HUDEP-2 (cell line): ENCODE results near the gene KBTBD13.
"Not testable (repeated sequence)": the region's sequence is repeated elsewhere in the genome, so short reads cannot be mapped to it uniquely, and the experiment has no call there.

Experiments used
- DNase-seq, 76 experiments: peaks; one replicate each; lab custom pipeline; 2025; ENCODE audit not compliant: unreplicated experiment in 76 of 76; lab: John Stamatoyannopoulos, UW

KBTBD13 gene

DNA sequence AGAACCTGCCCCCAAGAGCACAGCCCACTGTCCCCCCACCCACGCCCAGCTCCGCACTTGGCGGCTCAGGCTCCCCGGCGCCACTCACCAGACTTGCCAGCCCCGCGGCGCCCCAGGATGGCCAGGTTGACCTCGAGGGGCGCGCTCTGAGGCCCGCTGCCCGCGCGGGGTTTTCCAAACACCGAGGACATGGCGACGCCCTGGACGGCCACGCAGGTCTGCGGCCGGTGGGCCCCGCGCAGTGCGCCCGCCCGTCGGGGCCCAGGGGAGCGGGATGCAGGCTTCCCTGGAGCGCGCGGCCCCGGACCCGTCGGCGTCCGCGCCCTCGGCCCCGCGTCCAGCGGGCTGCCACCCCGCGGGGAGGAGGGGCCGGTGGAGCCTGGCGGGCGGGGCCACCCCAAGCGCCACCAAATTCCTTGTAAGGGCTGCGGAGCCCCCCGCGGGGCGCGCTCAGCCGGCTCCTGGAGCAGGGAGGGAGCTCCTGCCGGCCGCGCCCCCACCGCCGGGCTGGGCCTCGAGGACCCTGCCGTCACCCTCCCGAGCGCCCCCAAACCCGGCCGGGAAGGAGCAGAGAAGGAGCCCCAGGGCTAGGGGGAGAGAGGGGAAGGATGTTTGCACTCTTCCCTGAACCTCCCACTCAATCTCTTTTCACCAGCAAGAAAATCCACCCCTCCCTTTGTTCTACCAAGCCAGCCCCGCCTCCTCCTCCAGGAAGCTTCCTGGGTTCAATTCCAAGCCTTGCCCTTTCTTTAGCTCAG, 8.7 kb upstream of the KBTBD13 start, which contains the start of gene RASL12:
Gene RASL12, minus strand, starts transcription at position 347 of the 758 bp plus-strand sequence. Its CDS starts 156 bp downstream, at position 191.
- DNase-seq = no peak

DNA sequence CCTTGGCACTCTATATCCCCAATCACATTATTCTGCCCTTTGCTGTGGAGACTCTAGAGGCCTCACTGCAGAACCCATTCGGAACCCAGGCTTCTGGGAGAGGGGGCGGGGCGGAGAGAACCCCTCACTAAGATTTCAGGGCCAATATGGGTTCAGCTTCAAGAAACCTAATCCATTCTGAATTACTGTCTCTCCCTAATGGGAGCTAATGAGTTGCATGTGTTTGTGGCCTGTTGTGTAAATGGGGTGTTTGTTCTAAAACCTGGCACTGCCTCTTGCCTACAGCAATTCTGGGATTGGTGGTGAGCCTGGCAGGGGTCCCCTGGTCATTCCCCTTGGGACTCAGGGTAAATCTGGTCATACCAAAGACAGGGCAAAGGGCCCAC, 8.2 kb upstream of the KBTBD13 start:
- DNase-seq = no peak

DNA sequence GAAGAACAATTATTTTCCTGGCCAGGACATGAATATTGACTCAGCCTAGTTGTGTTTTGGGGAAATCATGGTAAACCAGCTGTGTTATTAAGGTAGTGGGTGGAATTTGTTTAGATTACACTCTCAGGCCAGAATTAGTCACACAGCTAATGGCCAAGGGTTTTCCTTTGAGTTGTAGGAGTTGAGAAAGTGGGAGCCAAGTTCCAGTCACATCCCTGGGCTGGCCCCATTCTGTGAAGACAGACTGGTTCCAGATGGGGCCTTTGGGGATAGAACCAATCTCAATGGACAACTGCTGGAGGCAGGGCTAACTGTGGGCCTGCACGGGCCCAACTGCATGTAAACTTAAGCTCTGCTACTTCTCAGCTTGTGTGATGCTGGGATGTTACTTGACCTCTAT, 7.4 kb upstream of the KBTBD13 start:
- DNase-seq = no peak

DNA sequence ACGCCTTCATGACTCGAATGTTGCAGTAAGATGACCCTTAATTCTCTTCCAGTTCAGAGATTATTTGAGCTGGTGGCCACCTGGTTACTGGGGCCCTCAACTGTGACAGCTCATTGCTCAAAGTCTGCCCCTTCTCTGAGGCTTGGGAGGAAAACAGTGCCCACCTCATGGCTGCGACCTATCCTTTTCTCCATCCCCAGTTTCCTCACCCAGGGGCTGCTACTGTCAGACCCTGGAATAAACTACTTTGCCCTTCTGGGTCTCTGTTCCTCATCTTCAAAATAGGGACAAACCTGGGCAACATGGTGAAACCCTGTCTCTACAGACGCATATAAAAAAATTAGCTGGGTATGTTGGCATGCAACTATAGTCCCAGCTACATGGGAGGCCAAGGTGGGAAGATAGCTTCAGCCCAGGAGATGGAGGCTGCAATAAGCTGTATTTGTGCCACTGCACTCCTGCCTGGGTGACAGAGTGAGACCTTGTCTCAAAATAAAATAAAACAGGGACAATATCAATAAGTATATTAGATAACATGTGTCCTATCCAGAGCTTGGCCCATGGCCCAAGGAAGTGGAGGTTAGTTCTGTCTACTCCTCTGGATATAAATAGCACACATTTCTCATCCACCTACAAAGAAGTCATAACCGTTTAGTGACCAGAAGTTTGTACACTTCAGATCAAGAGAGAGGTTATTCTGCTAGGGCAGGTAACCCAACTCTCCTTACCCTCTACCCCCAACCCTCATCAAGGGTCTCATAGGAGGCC, 6.6 kb upstream of the KBTBD13 start:
- DNase-seq = no peak

DNA sequence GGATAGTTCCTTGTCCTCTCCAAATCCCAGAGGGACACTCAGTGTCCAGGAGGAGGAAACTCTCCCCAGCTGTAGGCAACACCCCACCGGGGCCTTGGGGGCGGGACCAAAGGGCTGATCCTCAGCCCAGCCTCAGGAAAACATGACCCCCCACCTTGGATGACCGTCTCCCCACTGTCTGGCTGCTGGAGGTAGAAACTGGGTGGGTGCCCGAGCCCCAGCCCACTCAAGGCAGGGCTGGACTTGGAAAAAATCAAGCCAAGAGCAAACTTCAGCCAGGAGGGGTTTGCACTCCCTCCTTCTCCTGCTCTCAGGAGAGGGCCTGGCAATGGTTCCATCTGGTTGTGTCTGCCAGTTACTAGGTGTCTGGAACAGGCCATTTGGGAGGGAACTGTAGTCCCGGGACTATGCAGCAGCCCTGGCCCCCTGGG, 5.2 kb upstream of the KBTBD13 start:
- DNase-seq = no peak

DNA sequence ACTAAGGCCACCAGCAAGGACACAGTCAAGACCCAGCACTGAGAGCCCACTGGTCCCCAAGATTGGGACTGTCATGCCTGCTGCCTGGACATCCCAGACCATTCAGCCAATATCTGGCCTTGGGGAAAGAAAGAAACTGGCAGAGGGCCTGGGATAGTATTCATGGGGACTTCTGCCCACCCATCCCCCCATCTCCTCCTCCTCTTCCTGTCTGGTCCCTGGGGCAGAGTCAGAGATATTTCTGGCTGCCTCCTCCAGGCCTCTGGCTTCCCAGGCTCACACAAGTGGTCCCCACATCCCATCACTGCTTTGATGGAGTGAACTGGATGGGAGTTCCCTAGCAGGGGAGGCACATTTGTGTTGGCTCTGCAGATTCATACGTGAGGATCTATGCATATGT, 4.5 kb upstream of the KBTBD13 start:
- no peak for DNase-seq

DNA sequence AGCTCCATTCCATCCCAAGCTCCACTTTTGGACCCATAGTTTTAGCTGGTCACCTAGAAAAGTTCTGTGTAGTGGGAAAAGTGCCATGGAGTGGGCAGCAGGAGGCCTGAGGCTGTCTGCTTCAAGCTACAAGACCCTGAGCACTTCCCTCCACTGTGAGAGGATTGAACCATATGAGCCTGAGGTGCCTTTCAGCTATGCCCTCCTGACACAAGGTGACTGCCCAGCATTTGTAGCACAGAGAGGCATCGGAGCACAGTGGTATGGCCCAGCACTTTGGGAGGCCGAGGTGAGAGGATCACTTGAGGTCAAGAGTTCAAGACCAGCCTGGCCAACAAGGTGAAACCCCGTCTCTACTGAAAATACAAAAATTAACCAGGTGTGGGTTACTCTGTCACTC, 3.9 kb upstream of the KBTBD13 start:
- DNase-seq = no peak

DNA sequence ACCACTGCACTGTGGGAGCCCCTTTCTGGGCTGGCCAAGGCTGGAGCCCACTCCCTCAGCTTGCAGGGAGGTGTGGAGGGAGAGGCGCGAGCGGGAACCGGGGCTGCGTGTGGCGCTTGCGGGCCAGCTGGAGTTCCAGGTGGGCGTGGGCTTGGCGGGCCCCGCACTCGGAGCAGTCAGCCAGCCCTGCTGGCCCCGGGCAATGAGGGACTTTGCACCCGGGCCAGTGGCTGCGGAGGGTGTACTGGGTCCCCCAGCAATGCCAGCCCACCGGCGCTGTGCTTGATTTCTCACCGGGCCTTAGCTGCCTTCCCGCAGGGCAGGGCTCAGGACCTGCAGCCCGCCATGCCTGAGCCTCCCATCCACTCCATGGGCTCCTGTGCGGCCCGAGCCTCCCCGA, 1.6 kb upstream of the KBTBD13 start:
- DNase-seq = not testable (repeated sequence)

DNA sequence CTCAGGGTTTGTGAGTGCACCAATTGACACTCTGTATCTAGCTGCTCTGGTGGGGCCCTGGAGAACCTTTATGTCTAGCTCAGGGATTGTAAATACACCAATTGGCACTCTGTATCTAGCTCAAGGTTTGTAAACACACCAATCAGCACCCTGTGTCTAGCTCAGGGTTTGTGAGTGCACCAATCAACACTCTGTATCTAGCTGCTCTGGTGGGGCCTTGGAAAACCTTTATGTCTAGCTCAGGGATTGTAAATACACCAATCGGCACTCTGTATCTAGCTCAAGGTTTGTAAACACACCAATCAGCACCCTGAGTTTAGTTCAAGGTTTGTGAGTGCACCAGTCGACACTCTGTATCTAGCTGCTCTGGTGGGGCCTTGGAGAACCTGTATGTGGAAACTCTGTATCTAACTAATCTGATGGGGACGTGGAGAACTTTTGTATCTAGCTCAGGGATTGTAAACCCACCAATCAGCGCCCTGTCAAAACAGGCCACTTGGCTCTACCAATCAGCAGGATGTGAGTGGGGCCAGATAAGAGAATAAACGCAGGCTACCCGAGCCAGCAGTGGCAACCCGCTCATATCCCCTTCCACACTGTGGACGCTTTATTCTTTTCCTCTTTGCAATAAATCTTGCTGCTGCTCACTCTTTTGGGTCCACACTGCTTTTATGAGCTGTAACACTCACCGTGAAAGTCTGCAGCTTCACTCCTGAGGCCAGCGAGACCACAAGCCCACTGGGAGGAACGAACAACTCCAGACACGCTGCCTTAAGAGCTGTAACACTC, 745 bp upstream of the KBTBD13 start:
- not testable (repeated sequence) for DNase-seq

DNA sequence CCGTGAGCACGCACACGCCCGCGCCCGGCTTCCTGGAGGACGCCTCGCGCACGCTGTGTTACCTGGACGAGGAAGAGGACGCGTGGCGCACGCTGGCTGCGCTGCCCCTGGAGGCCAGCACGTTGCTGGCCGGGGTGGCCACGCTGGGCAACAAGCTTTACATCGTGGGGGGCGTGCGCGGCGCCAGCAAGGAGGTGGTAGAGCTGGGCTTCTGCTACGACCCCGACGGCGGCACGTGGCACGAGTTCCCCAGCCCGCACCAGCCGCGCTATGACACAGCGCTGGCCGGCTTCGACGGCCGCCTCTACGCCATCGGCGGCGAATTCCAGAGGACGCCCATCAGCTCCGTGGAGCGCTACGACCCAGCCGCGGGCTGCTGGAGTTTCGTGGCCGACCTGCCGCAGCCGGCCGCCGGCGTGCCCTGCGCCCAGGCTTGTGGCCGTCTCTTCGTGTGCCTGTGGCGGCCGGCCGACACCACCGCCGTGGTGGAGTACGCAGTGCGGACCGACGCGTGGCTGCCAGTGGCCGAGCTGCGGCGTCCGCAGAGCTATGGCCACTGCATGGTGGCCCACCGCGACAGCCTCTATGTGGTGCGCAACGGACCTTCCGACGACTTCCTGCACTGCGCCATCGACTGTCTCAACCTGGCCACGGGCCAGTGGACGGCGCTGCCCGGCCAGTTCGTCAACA, 890 bp downstream of the KBTBD13 start:
- no peak for DNase-seq

DNA sequence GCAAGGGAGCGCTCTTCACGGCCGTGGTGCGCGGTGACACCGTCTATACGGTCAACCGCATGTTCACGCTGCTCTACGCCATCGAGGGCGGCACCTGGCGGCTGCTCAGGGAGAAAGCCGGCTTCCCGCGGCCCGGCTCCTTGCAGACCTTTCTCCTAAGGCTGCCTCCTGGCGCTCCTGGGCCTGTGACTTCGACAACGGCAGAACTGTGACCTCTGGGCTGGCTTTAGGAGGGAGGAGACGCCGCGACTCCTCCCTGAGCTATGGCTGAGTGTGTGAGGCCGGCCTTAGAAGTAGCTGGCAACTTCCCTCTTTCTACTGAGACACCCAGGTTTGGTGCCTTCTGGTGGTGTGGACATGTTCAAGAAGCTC, 1.4 kb downstream of the KBTBD13 start:
- peak in 21 of 76 experiments; percentile 3 to 36 (median 13) for DNase-seq

DNA sequence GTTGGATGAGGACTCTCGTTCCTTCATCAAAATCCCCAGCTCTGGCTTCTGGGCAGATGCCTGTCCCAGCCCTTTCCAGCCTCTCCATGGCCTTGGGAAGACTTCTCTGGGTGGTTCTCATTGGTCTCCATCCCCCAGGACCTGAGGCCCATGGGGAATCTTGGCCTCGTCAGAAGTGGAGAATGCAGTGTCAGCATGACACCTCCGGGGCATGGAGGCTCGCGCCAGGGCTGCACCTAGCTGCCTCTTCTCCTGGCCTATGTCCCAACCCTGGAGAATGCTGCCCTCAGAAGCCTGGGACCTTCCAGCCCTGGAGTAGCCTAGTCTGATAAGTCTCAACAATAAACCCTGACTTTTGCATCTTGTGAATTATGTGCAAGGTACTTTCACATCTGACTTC, 3.0 kb downstream of the KBTBD13 start:
- no peak for DNase-seq

DNA sequence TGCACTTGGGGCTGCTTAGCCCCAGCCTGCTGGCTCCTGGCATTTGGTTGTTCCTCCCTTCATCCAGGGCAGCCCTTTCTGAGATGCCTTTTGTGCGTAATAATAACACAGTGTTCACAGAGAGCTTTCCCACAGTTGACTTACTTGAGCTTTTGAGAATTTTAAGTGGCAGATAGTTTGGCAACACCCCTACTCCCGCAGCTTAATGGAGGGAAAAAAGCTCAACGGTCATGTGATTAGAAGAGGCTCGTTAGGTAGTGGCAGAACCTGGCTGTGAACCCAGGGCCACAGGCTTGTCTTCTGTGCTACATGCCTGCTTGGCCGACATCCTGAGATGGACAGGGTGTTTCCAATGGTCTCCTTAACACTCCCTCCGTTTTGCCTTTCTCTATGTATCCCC, 4.7 kb downstream of the KBTBD13 start:
- DNase-seq = no peak

DNA sequence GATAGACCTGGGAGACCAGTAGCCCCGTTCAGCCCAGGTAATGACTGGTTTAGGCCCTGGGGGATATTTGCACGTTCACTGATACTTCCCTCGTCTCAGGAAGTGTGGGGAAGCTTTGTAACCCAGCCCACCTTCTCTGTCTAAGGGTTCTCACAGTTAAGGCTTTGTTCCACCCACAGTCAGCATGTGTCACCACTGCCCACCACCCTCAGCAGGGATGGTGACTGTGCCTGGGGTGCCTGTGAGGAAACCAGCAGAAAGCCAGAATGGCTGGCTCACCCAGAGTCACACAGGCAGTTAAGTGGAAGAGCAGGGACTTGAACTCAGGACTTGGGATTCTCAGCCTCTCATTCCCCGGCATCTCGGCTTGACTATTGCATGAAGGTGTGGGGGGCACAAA, 5.2 kb downstream of the KBTBD13 start:
- DNase-seq = no peak

DNA sequence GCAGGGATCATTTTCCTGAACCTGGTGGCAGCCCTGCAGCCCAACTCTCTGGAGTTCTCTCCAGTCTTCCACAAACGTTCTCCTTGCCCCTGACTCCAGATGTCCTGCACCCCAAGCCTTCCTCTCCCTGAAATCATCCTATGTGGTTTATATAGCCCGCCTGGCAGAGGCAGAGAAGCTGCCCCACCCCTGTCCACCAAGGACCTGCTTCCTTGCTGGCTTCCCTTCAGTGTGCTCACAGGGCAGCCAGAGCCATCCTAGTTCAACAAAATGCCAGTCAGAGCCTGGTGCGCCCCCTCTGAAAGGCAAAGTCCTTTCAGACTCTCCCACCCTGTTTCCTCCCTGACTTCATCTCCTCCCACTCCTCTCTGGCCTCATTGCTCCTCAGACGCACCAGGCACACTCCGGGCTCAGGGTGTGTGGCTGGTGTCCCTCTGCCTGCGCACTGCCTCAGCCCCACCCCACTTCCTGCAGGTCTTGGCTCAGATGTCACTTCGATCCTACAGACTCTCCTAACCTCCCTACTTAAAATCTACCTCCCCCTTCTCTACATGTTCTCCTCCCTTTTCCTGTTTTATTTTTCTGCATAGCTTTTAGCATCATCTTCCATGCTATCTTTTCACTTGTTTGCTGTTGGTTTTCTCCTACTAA, 5.9 kb downstream of the KBTBD13 start:
- no peak for DNase-seq

DNA sequence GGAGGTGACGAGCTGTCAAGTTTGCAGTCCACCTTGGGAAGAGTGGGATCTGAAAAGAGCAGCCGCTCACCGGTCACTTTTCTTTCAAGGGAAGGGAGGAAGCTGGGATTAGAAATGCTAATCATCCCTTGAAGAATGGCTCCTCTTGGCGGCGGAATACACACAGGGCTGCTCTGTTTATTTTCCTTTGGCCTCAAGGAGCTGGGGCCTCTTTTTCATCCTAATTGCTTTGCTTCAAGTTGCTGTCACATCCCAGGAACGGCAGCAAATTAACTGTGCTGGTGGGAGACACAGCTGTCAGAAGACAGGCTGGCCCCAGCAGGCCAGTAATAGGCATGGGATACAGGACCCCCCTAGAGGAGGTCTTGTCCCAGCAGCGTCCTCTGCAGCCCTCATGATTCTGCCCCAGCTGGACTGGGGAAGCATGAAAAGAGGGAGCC, 6.7 kb downstream of the KBTBD13 start:
- no peak for DNase-seq

DNA sequence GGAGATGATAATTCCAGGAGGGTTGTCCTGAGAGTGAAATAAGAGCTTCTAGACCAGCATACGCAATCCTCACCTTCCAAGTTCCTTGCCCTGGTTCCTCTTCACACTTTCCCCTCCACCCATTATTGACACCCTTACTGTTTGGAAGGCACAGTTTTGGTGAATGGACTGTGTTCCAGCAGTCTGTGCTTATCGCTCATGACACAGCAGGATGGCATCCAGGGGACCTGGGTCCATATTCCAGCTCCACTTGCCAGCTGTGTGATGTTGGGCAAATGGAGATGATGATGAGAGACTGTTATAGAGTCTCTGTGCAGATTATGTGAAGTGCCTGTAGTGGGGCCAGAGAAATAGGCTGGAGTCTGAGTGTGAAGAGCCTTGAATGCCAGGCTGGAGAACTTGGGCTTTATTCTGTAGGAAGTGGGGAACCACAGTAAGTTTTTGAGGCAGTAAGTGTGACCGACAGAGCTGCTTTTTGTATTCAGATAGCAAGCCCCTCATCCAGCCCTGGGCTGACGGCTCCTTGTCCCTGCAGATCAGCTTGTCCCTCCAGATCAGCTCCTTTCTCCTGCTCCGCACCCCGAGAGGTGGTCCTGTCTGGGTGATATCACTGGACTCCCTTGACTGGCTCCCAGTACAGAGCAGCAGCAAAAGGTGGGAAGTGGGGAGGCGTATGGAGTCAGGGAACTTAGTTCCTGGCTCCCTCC, 8.1 kb downstream of the KBTBD13 start:
- DNase-seq = no peak

DNA sequence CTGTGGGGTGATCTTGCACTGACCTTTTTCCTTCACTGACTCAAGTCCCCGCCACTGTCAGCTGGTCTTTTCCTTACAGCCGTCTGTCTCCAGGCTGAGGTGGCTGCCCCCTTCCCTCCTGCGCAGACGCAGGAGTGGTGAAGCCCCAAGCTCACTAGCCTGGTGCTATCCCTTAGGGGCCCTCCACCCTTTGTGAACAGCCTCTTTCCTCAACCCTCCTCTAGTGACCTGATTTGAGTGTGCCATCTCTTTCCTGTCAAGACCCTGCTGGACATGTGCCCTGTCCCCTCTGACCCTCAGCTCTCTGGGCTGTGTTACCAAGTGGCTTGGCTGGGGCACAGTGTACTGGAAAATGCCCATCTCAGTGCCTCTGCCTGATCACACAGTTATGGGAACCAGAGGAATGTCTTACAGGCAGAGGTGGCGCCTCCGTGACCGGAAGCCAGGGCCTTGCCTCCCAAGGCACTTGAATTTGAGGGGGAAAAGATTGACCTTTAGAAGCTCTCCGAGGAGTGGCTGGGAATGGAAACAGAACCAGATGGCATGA, 8.7 kb downstream of the KBTBD13 start:
- DNase-seq = no peak

DNA sequence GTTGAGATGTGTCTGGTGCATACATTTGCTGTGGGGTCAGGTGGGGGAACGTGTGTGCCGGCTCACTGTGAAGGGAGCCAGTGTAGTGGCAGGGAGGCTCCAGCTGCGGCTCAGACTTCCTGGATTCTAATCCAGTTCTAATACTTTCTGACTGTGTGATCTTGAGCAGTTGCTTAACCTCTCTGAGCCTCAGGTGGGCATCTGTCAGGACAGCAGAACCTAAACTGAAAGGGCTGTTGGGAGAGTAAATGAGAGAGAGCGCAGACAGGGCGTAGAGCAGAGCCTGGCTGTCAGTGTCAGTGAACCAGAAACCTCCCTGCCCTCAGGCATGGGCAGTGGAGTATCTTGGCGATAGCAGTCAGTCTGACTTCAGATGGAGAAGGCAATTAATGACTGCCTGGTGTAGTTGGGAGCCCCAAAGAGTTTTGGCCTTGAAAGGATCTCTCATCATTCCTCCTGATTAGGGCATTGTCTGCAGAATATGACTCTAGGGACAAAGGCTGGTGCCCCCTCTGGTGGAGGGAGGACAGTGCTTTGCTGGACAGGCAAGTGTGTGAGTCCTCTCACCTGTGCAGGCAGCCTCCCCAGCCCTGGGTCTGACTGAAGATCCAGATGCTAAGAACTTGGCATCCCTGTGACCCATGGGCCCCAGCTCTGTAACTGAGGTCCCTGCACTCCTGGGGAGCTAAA, 9.6 kb downstream of the KBTBD13 start:
- DNase-seq = peak in 25 of 76 experiments; percentile 2 to 30 (median 12)
